Measurements from ENCODE around the gene GSE1.
A peak's percentile ranks its signal among the peaks of the same experiment; 100 is the strongest.

GSE1 gene

DNA sequence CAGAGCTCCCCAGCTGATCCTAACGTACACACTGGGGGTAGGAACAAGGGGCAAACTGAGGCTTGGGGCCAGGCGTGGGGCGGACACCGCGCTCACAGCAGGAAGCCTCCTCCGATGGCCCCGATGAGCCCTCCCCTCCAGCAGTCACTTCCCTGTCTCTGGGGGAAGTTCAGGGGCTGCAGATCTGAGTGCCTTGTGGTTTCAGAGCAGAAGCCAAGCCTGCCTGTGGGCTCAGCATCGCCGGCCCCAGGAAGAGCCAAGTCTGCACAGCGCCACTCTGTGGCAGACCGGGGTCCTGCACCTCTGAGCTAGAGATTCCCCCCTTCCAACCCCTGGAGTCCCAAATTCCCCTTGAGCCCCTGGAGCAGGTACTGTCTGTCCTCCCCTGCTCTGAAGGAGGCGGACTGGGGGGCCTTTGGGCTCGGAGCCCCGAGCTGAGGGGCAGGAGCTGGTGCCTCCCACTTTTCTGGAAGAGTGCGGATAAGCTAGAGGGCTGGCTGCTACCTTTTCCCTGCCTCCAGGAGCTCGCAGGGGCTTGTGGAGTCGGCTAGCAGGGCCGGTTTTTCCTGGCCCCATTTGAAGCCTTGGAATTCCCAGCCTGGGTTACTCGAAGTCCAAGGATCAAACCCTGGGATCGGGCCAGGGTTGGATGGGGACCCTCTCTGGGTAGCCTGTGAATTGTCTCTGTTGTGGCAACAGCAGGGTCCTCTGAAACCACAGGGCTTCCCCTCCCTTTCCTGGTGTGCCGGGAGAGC is 2.9 kb downstream of the GSE1 start:
- TF ChIP-seq, protein P1, sequence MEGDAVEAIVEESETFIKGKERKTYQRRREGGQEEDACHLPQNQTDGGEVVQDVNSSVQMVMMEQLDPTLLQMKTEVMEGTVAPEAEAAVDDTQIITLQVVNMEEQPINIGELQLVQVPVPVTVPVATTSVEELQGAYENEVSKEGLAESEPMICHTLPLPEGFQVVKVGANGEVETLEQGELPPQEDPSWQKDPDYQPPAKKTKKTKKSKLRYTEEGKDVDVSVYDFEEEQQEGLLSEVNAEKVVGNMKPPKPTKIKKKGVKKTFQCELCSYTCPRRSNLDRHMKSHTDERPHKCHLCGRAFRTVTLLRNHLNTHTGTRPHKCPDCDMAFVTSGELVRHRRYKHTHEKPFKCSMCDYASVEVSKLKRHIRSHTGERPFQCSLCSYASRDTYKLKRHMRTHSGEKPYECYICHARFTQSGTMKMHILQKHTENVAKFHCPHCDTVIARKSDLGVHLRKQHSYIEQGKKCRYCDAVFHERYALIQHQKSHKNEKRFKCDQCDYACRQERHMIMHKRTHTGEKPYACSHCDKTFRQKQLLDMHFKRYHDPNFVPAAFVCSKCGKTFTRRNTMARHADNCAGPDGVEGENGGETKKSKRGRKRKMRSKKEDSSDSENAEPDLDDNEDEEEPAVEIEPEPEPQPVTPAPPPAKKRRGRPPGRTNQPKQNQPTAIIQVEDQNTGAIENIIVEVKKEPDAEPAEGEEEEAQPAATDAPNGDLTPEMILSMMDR (IDR thresholded peaks at IDR 0.05), result peak; percentile 92

DNA sequence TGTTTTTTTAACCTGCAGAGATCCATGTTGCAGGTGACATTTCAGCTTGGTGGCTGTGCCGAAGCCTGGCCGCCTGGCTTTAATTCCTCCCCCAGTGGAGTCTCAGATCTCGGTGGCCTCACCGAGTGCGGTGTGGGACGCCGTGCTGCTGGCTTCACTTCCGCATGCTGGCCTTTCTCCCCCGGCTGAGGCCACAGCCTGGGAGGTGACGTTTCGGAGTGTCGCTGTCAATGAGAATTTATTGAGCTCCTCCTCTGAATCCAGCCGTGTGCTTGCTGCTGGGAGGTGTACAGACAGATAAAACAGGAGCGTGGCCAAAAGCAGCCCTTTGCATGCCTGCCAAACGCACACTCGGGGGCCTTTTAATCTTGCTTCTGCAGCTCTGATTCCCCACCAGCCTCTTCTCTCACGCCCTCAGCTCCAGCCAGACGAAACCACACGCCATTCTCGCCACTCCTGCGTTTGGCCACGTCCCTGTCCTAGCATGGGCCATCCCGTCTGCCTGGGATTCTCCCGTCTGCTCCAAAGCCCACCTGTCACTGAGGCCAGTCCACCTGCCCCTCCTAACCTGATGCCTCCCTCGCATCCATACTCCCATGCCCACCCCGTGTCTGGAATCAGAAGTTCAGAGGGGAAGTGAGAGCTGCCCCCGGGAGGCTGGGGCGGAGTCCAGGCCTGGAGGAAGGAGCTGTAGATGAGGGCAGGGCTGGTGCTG is 3.6 kb downstream of the GSE1 start:
- TF ChIP-seq, protein P1 (IDR thresholded peaks at IDR 0.05), result no peak

DNA sequence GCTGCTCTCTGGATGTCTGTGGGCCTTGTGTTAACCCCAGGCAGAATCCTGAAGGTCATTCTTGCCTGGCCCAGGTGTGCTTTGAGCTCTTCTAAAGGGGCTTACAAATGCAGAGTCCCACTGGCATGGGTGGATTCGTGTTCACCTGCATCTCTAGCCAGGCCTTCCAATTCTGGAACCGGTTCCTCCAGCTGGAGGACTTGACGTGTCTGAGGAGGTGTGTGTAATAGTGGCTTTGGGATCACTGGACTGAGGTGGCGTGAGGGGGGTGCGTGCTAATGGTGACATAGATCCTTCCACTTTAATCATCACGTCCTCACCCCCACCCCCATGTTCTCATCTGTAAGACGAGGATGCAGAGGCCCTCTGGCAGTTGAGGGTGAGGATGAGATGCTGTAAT is 4.8 kb downstream of the GSE1 start:
- TF ChIP-seq, protein P1 (IDR thresholded peaks at IDR 0.05), result no peak

DNA sequence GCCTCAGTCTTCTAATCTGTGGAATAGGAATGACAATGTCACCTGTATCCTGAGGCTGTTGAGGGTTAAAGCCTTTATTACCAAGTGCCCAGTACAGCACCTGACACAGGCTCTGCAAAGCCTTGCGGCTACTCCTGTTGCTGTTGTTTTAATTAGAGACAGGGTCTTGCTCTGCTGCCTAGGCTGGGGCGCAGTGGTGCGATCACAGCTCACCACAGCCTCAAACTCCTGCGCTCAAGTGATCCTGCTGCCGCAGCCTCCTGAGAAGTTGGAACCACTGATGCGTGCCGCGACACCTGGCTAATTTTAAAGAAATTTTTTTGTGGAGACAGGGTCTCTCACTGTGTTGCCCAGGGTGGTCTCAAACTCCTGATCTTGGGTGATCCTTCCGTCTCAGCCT is 5.4 kb downstream of the GSE1 start:
- TF ChIP-seq, protein P1 (IDR thresholded peaks at IDR 0.05), result no peak

DNA sequence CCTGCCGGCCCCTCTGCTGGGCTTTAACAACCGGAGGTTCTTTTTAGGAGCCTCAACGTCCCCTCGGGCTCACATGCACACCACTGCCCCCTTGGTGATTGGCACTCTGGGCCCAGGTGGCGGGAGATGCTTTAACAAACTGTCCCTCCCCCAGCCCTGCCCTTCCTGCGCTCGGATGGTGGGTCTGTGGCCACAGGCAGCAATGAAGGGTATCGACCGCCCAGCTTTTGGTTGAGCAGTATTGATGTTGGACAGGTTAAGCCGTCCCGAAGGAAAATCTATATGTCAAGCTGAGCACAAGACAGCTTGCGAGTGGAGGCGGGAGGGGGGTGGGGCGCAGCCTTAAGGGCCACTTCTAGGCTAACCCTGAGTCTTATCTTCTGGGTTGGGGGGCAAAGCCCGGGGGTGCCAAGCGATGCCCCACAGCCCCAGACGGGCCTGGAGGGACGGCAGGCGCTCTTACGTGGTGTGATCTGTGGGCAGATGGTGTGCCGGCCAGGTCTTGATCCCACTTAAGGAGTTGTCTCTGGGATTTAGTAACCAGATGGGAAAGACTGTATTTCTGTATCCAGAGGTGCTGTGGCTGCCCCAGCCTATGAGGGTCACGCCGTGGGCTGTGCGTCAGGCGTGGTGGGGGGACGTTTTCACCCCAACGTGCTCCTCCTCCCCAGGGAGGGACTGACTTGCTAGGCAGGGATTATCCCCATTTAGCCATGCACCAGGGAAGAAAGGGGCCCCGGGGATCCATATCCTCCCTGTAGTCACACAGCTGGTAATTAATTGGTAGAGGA is 6.2 kb downstream of the GSE1 start:
- TF ChIP-seq, protein P1 (IDR thresholded peaks at IDR 0.05), result no peak

DNA sequence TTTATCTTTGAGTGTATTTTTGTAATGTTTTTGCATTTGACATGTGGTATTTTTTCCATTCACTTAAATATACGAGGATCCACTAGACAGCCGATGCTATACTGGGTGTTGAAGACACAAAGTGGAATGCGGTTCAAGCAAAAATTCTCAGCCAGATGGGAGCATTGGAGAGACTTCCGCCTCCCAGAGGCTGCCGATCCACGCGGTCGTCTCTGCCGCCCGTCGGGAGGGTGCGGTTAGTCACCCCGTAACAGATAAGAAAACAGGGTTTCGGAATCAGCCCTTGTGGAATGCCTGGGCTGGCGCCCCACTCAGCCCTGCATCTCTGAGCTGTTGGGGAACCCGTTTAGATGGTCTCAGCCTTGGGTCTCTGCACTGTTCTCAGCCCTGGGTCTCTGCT is 7.3 kb downstream of the GSE1 start:
- TF ChIP-seq, protein P1 (IDR thresholded peaks at IDR 0.05), result no peak

DNA sequence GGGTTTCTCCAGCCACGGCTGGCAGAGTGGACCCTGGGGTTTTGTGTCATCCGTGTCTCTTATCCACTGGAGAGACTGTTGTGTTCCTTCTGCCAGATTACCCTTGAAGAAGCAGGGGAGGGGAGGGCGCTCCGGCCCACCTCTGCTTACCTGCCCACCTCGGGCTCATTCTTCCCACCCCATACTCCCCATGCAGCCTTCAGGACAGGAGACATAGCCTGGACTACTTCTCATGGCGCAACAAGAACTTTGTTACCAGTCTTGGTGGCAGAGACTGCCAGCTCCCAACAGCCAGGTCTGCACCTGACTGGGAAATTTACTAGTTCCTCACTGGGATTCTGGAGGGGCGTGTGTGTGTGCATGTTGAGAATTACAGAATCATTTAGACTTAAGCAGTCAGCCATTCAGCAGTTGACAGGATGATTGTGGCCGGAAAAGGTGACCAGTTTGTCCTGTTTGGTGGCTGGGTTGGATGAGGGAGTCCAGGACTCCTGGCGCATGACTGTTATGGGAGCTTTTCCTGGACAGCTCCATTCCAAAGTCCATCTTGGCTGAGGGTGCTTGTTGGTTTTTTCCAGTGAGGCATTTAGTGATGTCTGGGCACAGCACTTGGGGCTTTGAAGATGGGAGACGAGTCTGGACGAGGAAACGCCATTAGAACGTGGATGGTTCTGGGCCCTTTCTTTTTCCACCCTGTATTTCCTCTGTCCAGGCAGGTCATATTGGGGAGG is 8.7 kb downstream of the GSE1 start:
- TF ChIP-seq, protein P1 (IDR thresholded peaks at IDR 0.05), result no peak
